K562 (cell line): Measurements from ENCODE around the gene GNAI3. TPM values are rescaled to one million over a fixed set of nuclear protein-coding genes. Genes with fewer than 3 reads are reported as not detected.
A peak's percentile ranks its signal among the peaks of the same experiment; 100 is the strongest.

Experiments used
- CHD1 ChIP-seq: fragments of 200-600 bp; sonication (generic); IDR thresholded peaks from one replicate; pipeline ENCODE4 v1.6.1; 2012; ENCODE audit warnings: mild to moderate bottlenecking, moderate library complexity, low read length, inconsistent platforms
- CREM ChIP-seq: IDR thresholded peaks from 2 replicates; pipeline ENCODE4 v1.6.1; 2014; ENCODE audit warnings: antibody characterized with exemption, low read depth
- FOS ChIP-seq: IDR thresholded peaks from 3 replicates; pipeline ENCODE4 v1.6.1; 2011; ENCODE audit not compliant: insufficient read length; ENCODE audit errors: extremely low read depth
- FOXK2 ChIP-seq, 2 experiments: fragments of 450-650 bp; IDR thresholded peaks in 1 of 2; conservative IDR thresholded peaks in 1 of 2; 2 replicates each; pipeline ENCODE4 v1.6.1; 2016; ENCODE audit warnings: low read depth in 2 of 2, mild to moderate bottlenecking in 1 of 2
- MECOM ChIP-seq: fragments of 250-450 bp; sonication (Bioruptor Pico); IDR thresholded peaks from 2 replicates; pipeline ENCODE4 v1.8.0; 2022; ENCODE audit warnings: inconsistent platforms
- NFIX ChIP-seq: fragments of 250-450 bp; sonication (Bioruptor Pico); IDR thresholded peaks from 2 replicates; pipeline ENCODE4 v1.4.0; 2020; ENCODE audit warnings: low read depth, mild to moderate bottlenecking, moderate library complexity
- RBM17 ChIP-seq: fragments of 200-400 bp; formaldehyde crosslinking; IDR thresholded peaks from 2 replicates; pipeline ENCODE4 v1.6.1; 2017; ENCODE audit warnings: low read depth, mild to moderate bottlenecking, low read length, borderline replicate concordance
- SREBF1 ChIP-seq: fragments of 150-350 bp; IDR thresholded peaks from 2 replicates; pipeline ENCODE4 v1.6.1; 2014; ENCODE audit warnings: antibody characterized with exemption, low read depth, low read length, borderline replicate concordance
- ZC3H8 ChIP-seq: fragments of 450-650 bp; IDR thresholded peaks from 2 replicates; pipeline ENCODE4 v1.6.1; 2017
- ZNF282 ChIP-seq: sonication (generic); formaldehyde crosslinking; IDR thresholded peaks from 2 replicates; pipeline ENCODE4 v1.8.1; 2023; ENCODE audit warnings: missing genetic modification reagents
- ZNF75A ChIP-seq: fragments of 450-650 bp; formaldehyde crosslinking; IDR thresholded peaks from 2 replicates; pipeline ENCODE4 v1.4.0; 2020; ENCODE audit warnings: mild to moderate bottlenecking
- polyA plus RNA-seq, 8 experiments: library from polyadenylated mRNA; depleted of rRNA in 4 of 8; stranded (reverse) in 5 of 8; unstranded in 3 of 8; fragments of >200 nt; fragmentation: Nextera tagmentation in 2 of 8; fragmentation: Illumina TruSeq in 1 of 8; extraction: Ambion mirVana in 2 of 8; extraction: Trizol in 1 of 8; gene quantifications; 2 replicates each; pipeline versions ENCODE4 v1.2.1 to v1.2.3, GENCODE V29; 2011 to 2014; ENCODE audit warnings: inconsistent platforms in 1 of 8, missing spikeins in 1 of 8
- total RNA-seq, 7 experiments: library from RNA; depleted of rRNA in 6 of 7; stranded (reverse); fragments of >200 nt in 6 of 7; fragmentation: Illumina TruSeq in 2 of 7; extraction: Trizol in 2 of 7; gene quantifications; 2 replicates each; pipeline versions ENCODE4 v1.2.1 to v1.2.3, GENCODE V29; 2011 to 2021; ENCODE audit warnings: low replicate concordance in 1 of 7
- TF ChIP-seq, protein P1 (sequence below): fragments of 250-450 bp; sonication (Bioruptor Pico); IDR thresholded peaks from 2 replicates; pipeline ENCODE4 v1.8.0; 2022; ENCODE audit warnings: inconsistent platforms
- TF ChIP-seq, protein P2 (sequence below): fragments of 200-800 bp; sonication (Bioruptor generic); IDR thresholded peaks from 2 replicates; pipeline ENCODE4 v1.6.1; 2017; ENCODE audit warnings: missing genetic modification characterization, missing compliant biosample characterization
- TF ChIP-seq, protein P3 (sequence below): fragments of 250-450 bp; sonication (Bioruptor Pico); IDR thresholded peaks from 2 replicates; pipeline ENCODE4 v1.5.0; 2020; ENCODE audit warnings: mild to moderate bottlenecking
- TF ChIP-seq, protein P4 (sequence below): fragments of 450-650 bp; formaldehyde crosslinking; IDR thresholded peaks from 2 replicates; pipeline ENCODE4 v1.4.0; 2022; ENCODE audit warnings: mild to moderate bottlenecking, moderate library complexity
- TF ChIP-seq, protein P5 (sequence below): fragments of 250-450 bp; sonication (Bioruptor Pico); IDR thresholded peaks from 2 replicates; pipeline ENCODE4 v1.5.0; 2021; ENCODE audit warnings: mild to moderate bottlenecking, moderate library complexity

GNAI3 gene
- total and polyA plus RNA-seq, 9 of the 15 experiments (the other 6 are each of a cell fraction or from before 2014, with no cell fraction given) = 6.3 to 13.2 (median 8.9) TPM

DNA sequence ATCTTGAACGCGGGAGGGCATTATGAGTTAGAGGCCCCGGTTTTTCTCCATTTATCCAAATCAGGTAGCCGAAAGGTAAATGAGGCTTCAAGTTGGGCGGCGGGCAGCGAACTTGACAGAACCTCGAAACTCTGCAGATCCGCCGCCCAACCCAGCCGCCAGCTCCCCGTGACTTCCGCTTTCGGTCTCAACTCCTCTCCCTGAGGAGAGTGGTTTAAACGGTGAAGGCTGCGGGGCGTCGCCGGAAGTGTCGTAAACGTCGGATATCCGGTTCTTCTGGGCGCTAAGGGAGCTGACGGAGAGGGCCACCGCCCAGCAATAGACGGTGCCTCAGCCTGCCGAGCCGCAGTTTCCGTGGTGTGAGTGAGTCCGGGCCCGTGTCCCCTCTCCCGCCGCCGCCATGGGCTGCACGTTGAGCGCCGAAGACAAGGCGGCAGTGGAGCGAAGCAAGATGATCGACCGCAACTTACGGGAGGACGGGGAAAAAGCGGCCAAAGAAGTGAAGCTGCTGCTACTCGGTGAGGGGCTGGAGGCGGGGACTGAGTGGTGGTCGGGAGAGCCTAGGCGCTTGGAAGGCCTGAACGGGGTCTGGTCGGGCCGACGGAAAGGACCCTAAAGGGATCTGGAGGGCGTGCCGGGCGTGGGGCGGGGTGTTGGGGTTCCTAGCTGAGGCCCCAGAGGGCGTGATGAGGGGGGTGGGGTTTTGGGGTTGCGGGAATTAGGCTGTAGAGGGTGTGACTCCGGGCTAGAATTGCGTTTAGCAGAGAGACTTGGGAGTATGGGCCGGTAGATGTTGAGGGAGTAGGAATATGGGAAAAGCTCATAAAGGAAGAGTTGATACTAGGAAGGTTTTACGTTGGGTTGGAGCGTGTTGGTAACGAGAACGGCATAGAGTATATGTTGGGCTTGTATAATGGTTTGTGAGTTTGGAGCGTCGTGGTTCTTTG lies at the start of gene GNAI3 (continued):
- TF ChIP-seq, protein P1, sequence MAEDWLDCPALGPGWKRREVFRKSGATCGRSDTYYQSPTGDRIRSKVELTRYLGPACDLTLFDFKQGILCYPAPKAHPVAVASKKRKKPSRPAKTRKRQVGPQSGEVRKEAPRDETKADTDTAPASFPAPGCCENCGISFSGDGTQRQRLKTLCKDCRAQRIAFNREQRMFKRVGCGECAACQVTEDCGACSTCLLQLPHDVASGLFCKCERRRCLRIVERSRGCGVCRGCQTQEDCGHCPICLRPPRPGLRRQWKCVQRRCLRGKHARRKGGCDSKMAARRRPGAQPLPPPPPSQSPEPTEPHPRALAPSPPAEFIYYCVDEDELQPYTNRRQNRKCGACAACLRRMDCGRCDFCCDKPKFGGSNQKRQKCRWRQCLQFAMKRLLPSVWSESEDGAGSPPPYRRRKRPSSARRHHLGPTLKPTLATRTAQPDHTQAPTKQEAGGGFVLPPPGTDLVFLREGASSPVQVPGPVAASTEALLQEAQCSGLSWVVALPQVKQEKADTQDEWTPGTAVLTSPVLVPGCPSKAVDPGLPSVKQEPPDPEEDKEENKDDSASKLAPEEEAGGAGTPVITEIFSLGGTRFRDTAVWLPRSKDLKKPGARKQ (CRISPR knock-in tag) = no peak
- TF ChIP-seq NFIX (CRISPR knock-in tag) (no peak), ZNF282 (CRISPR knock-in tag) (peak; percentile 64; the same call in 1 of the 2 replicates), RBM17 (no peak), ZNF75A (CRISPR knock-in tag) (no peak), CREM (peak; percentile 95), ZC3H8 (no peak), MECOM (CRISPR knock-in tag) (no peak), SREBF1 (no peak), FOXK2 (conservative IDR thresholded peaks at IDR 0.05 in 1 of 2, IDR thresholded peaks at IDR 0.05 in 1 of 2; ENCODE audit: low read depth in 2 of 2) (peak; percentile 55 to 66; a peak in 2 of 4 replicates), CHD1 (peak; percentile 45), FOS (no peak)
- TF ChIP-seq, protein P2, sequence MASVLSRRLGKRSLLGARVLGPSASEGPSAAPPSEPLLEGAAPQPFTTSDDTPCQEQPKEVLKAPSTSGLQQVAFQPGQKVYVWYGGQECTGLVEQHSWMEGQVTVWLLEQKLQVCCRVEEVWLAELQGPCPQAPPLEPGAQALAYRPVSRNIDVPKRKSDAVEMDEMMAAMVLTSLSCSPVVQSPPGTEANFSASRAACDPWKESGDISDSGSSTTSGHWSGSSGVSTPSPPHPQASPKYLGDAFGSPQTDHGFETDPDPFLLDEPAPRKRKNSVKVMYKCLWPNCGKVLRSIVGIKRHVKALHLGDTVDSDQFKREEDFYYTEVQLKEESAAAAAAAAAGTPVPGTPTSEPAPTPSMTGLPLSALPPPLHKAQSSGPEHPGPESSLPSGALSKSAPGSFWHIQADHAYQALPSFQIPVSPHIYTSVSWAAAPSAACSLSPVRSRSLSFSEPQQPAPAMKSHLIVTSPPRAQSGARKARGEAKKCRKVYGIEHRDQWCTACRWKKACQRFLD (CRISPR knock-in tag) = 0 out of 2 replicates have a peak, but pooled peaks have one; percentile 37
- TF ChIP-seq, protein P3, sequence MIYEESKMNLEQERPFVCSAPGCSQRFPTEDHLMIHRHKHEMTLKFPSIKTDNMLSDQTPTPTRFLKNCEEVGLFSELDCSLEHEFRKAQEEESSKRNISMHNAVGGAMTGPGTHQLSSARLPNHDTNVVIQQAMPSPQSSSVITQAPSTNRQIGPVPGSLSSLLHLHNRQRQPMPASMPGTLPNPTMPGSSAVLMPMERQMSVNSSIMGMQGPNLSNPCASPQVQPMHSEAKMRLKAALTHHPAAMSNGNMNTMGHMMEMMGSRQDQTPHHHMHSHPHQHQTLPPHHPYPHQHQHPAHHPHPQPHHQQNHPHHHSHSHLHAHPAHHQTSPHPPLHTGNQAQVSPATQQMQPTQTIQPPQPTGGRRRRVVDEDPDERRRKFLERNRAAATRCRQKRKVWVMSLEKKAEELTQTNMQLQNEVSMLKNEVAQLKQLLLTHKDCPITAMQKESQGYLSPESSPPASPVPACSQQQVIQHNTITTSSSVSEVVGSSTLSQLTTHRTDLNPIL (CRISPR knock-in tag) = peak; percentile 56; the same call in 1 of the 2 replicates
- TF ChIP-seq, protein P4, sequence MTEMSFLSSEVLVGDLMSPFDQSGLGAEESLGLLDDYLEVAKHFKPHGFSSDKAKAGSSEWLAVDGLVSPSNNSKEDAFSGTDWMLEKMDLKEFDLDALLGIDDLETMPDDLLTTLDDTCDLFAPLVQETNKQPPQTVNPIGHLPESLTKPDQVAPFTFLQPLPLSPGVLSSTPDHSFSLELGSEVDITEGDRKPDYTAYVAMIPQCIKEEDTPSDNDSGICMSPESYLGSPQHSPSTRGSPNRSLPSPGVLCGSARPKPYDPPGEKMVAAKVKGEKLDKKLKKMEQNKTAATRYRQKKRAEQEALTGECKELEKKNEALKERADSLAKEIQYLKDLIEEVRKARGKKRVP = no peak
- TF ChIP-seq, protein P5, sequence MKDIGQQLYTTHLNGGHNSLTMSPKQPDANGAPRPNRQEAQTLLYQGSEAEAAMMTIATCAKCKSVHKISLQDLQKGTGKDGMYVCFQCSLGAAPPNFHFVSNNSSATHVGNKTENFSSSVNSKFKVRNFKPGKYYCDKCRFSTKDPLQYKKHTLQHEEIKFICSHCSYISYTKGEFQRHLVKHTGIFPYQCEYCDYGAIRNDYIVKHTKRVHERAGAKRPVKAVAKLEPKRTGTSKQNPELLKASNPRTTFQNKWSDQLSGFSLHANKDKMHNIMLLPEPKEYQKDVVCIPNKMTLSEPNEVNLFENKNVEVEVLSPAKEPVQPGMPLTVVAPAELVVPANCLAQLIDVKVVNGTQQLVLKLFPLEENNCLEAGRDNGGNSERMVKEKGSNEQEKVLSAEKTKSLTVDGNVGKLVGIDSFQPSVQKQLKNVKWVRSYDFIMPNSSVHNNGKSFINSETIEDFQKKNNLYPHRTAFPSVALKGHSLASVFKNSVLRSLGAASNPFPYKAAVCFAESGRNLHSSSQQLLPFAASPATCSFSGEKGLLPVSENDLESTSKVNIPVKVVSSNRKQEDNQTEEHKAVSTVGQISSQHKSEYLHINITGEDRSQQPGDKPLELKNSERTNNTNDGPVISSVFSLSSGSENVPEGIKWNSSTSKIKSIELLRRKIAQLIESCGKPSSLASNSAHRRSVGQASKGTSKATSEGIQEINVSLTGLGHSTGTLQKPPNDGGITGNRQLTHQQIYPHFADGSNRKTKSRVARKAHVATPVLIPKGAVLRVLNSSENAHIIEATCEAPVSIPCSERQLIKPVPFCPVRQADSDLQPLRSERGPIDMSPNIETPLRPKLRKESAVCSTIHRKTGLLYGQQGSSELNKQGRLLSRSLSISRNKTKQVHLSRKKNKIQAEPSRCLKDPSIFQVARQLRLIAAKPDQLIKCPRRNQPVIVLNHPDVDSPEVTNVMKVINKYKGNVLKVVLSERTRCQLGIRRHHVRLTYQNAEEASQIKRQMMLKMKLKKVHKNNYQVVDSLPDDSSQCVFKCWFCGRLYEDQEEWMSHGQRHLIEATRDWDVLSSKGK (CRISPR knock-in tag) = no peak
